NCI-H128 (cell line): Measurements from ENCODE around the gene CCNE1.

Source experiments
- DNase-seq: peaks from one replicate; lab custom pipeline; 2025; ENCODE audit not compliant: unreplicated experiment; lab: John Stamatoyannopoulos, UW

Gene CCNE1

GRCh38 chr19:29842471-29843179 is 30.8 kb downstream of the CCNE1 start:
- DNase-seq: no peak

- no peak for DNase-seq
Measured at GRCh38 chr19:29843180-29844051, 31.6 kb downstream of the CCNE1 start.

- peak; percentile 59 for DNase-seq
Measured at GRCh38 chr19:29844891-29845573, 33.2 kb downstream of the CCNE1 start.

- no peak for DNase-seq
Measured at GRCh38 chr19:29845574-29846176, 33.9 kb downstream of the CCNE1 start.

- DNase-seq: no peak
Measured at GRCh38 chr19:29849208-29849607, 37.4 kb downstream of the CCNE1 start.

- DNase-seq: no peak
Measured at GRCh38 chr19:29850482-29850881, 38.7 kb downstream of the CCNE1 start.

GRCh38 chr19:29851769-29852521 is 40.2 kb downstream of the CCNE1 start:
- DNase-seq: no peak

- no peak for DNase-seq
Measured at GRCh38 chr19:29854033-29854432, 42.2 kb downstream of the CCNE1 start.

GRCh38 chr19:29855087-29855486 is 43.3 kb downstream of the CCNE1 start:
- DNase-seq: no peak

GRCh38 chr19:29855741-29856500 is 44.1 kb downstream of the CCNE1 start:
- no peak for DNase-seq

GRCh38 chr19:29858000-29858596 is 46.3 kb downstream of the CCNE1 start:
- no peak for DNase-seq

GRCh38 chr19:29858621-29859020 is 46.8 kb downstream of the CCNE1 start:
- DNase-seq: no peak

- no peak for DNase-seq
Measured at GRCh38 chr19:29860492-29860891, 48.7 kb downstream of the CCNE1 start.

GRCh38 chr19:29861574-29861973 is 49.8 kb downstream of the CCNE1 start:
- DNase-seq: no peak

- no peak for DNase-seq
Measured at GRCh38 chr19:29866011-29866410, 54.2 kb downstream of the CCNE1 start.

GRCh38 chr19:29867984-29868383 is 56.2 kb downstream of the CCNE1 start:
- DNase-seq: no peak

- DNase-seq: no peak
Measured at GRCh38 chr19:29871143-29871542, 59.4 kb downstream of the CCNE1 start.

GRCh38 chr19:29872224-29872731 is 60.5 kb downstream of the CCNE1 start:
- DNase-seq: no peak
